ENCODE results near the gene IL17RC. TPM values are rescaled to one million over a fixed set of nuclear protein-coding genes. Genes with fewer than 3 reads are reported as not detected.

IL17RC gene
- total and polyA plus RNA-seq, 2 donors (not counting 1 experiment from before 2014, with no cell fraction given), result 17.1 to 17.5 TPM

DNA sequence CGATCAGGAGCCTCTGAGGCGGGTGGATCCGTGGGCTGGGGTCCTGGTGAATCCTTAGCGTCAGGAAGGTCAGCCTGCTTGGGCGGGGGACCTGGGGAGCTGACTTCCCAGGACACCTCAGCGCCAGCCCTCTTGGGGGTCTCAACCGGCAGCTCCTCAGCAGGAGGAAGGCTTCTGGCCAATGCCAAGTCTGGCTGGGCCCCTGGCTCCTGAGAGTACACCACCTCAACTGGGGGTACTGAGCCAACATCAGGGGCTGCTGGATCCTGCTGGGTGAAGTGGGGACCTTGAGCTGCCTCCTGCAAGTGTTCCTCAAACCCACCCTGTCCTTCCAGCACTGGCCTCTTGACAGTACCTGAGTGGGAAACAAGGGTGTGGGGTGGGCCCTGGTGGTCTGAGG is 32.2 kb downstream of the IL17RC start:
- no peaks in the 10 kb centered on the region for H3K9me3 ChIP-seq (ENCODE audit: control insufficient read depth, insufficient read depth, low read depth, low read length)
- H3K79me2 ChIP-seq (ENCODE audit: control insufficient read depth, insufficient read depth, low read length), result no peaks in the 10 kb centered on the region
- peaks cover 4% of the 10 kb centered on the region for H3K4me1 ChIP-seq (ENCODE audit: control insufficient read depth, extremely low read depth, insufficient read depth, low read length)
- no peak overlapping the region for H3K4me3 ChIP-seq (replicated peaks in 1 of 4; ENCODE audit: control extremely low read depth in 1 of 4, insufficient read depth in 1 of 4, low read depth in 3 of 4, low read length in 4 of 4)
- TF ChIP-seq, protein P1, sequence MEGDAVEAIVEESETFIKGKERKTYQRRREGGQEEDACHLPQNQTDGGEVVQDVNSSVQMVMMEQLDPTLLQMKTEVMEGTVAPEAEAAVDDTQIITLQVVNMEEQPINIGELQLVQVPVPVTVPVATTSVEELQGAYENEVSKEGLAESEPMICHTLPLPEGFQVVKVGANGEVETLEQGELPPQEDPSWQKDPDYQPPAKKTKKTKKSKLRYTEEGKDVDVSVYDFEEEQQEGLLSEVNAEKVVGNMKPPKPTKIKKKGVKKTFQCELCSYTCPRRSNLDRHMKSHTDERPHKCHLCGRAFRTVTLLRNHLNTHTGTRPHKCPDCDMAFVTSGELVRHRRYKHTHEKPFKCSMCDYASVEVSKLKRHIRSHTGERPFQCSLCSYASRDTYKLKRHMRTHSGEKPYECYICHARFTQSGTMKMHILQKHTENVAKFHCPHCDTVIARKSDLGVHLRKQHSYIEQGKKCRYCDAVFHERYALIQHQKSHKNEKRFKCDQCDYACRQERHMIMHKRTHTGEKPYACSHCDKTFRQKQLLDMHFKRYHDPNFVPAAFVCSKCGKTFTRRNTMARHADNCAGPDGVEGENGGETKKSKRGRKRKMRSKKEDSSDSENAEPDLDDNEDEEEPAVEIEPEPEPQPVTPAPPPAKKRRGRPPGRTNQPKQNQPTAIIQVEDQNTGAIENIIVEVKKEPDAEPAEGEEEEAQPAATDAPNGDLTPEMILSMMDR (conservative IDR thresholded peaks at IDR 0.05 in 1 of 2, IDR thresholded peaks at IDR 0.05 in 1 of 2; ENCODE audit: low read depth in 1 of 2, low read length in 2 of 2), result no peak
- TF ChIP-seq EZH2 (IDR thresholded peaks at IDR 0.05; ENCODE audit: low read length, missing control alignments), result no peak
- no peak overlapping the region for H3K4me2 ChIP-seq (ENCODE audit: extremely low read depth, insufficient read depth, low read length)
- H4K20me1 ChIP-seq (ENCODE audit: control insufficient read depth, extremely low read depth, insufficient read depth, low read length), result no peaks in the 10 kb centered on the region
- H3K9ac ChIP-seq (ENCODE audit: insufficient read depth, low read length), result no peak overlapping the region
- H3K27me3 ChIP-seq (ENCODE audit: control insufficient read depth, insufficient read depth, low read length), result no peaks in the 10 kb centered on the region
- no peak for DNase-seq (ENCODE audit: low read depth in 2 of 2)
- H3K27ac ChIP-seq (ENCODE audit: insufficient read depth, low read length), result no peak overlapping the region
- no peak overlapping the region for H2AFZ ChIP-seq (ENCODE audit: low read length)
- peaks cover 2% of the 10 kb centered on the region for H3K36me3 ChIP-seq (ENCODE audit: control insufficient read depth, insufficient read depth, low read length)

DNA sequence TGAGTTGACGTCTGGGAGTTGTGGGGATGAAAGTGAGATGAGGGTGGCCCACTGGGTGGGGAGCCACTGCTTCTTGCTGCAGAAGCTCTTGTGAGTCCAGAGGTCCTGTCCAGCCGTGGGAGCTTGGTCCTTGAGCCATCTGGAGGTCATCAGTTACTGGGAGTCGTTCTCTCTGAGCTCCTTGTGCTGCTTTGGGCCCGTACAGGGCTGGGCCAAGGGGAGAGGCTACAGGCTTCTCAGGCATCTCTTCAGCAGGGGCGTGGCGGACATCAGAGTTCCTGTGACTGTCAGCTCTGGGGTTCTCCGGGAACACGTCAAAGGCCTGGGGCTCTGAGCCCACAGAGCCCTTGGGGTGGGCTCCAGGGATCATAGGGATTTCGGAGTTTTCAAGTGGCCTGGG is 32.7 kb downstream of the IL17RC start:
- no peaks in the 10 kb centered on the region for H3K27me3 ChIP-seq (ENCODE audit: control insufficient read depth, insufficient read depth, low read length)
- H4K20me1 ChIP-seq (ENCODE audit: control insufficient read depth, extremely low read depth, insufficient read depth, low read length), result no peaks in the 10 kb centered on the region
- H3K36me3 ChIP-seq (ENCODE audit: control insufficient read depth, insufficient read depth, low read length), result no peaks in the 10 kb centered on the region
- no peak overlapping the region for H3K4me3 ChIP-seq (replicated peaks in 1 of 4; ENCODE audit: control extremely low read depth in 1 of 4, insufficient read depth in 1 of 4, low read depth in 3 of 4, low read length in 4 of 4)
- TF ChIP-seq EZH2 (IDR thresholded peaks at IDR 0.05; ENCODE audit: low read length, missing control alignments), result no peak
- TF ChIP-seq, protein P1 (conservative IDR thresholded peaks at IDR 0.05 in 1 of 2, IDR thresholded peaks at IDR 0.05 in 1 of 2; ENCODE audit: low read depth in 1 of 2, low read length in 2 of 2), result no peak
- H3K79me2 ChIP-seq (ENCODE audit: control insufficient read depth, insufficient read depth, low read length), result no peaks in the 10 kb centered on the region
- no peak for DNase-seq (ENCODE audit: low read depth in 2 of 2)
- no peak overlapping the region for H3K4me2 ChIP-seq (ENCODE audit: extremely low read depth, insufficient read depth, low read length)
- no peak overlapping the region for H2AFZ ChIP-seq (ENCODE audit: low read length)
- no peaks in the 10 kb centered on the region for H3K9me3 ChIP-seq (ENCODE audit: control insufficient read depth, insufficient read depth, low read depth, low read length)
- no peak overlapping the region for H3K9ac ChIP-seq (ENCODE audit: insufficient read depth, low read length)
- H3K4me1 ChIP-seq (ENCODE audit: control insufficient read depth, extremely low read depth, insufficient read depth, low read length), result peaks cover 4% of the 10 kb centered on the region
- H3K27ac ChIP-seq (ENCODE audit: insufficient read depth, low read length), result no peak overlapping the region

DNA sequence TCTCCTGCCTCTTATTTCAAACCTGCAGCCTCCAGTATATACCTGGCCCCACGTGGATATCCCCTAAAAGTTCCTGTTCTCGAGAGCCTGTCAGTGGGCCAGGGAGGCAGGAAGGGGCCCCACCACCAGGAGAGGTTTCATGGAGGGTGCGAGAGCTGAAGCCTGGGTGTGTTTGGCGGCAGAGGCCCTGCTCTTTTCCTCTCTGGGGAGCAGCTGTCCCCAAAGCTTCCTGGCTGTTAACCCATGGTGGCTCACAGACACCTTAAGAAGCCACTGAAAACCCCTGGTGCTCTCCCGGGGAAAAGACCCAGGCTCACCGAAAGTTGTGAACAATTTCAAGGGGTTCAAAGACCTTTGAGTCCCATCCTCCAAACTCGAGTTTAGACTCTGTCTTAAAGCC is 34.2 kb downstream of the IL17RC start:
- Histone ChIP-seq H3K4me3 (replicated peaks in 1 of 4; ENCODE audit: control extremely low read depth in 1 of 4, insufficient read depth in 1 of 4, low read depth in 3 of 4, low read length in 4 of 4) (peak overlapping the region in 2 of 4 experiments; percentile 69 to 74), H3K79me2 (ENCODE audit: control insufficient read depth, insufficient read depth, low read length) (no peaks in the 10 kb centered on the region), H3K4me1 (ENCODE audit: control insufficient read depth, extremely low read depth, insufficient read depth, low read length) (peaks cover 10% of the 10 kb centered on the region), H3K36me3 (ENCODE audit: control insufficient read depth, insufficient read depth, low read length) (no peaks in the 10 kb centered on the region), H3K27me3 (ENCODE audit: control insufficient read depth, insufficient read depth, low read length) (no peaks in the 10 kb centered on the region), H3K27ac (ENCODE audit: insufficient read depth, low read length) (no peak overlapping the region), H3K4me2 (ENCODE audit: extremely low read depth, insufficient read depth, low read length) (peak overlapping the region; percentile 83), H3K9ac (ENCODE audit: insufficient read depth, low read length) (no peak overlapping the region), H2AFZ (ENCODE audit: low read length) (no peak overlapping the region), H3K9me3 (ENCODE audit: control insufficient read depth, insufficient read depth, low read depth, low read length) (no peaks in the 10 kb centered on the region), H4K20me1 (ENCODE audit: control insufficient read depth, extremely low read depth, insufficient read depth, low read length) (no peaks in the 10 kb centered on the region)
- TF ChIP-seq, protein P1 (conservative IDR thresholded peaks at IDR 0.05 in 1 of 2, IDR thresholded peaks at IDR 0.05 in 1 of 2; ENCODE audit: low read depth in 1 of 2, low read length in 2 of 2), result no peak
- no peak for TF ChIP-seq EZH2 (IDR thresholded peaks at IDR 0.05; ENCODE audit: low read length, missing control alignments)
- DNase-seq (ENCODE audit: low read depth in 2 of 2), result no peak
